Stimulated activated memory B cell treated with anti-CD40 and anti-IgM and Interleukin-4, amounts not matched to agents 10 μg/mL and 1 μg/mL and 100 μg/mL, for 72 hours (primary cell): ENCODE data around the gene RDH13.
"Not testable (repeated sequence)": the region's sequence is repeated elsewhere in the genome, so short reads cannot be mapped to it uniquely, and the experiment has no call there.

Experiments
- ATAC-seq: fragments of 150-1000 bp; cut with Tn5 transposase; 2 replicates; pipeline ENCODE4 v1.10.0; 2021
- H3K27ac Mint-ChIP-seq: one replicate; pipeline ENCODE4 v1.8.0; 2022; ENCODE audit warnings: mild to moderate bottlenecking, mixed read lengths
- H3K27me3 Mint-ChIP-seq: one replicate; pipeline ENCODE4 v1.8.0; 2022; ENCODE audit warnings: mixed read lengths
- H3K36me3 Mint-ChIP-seq: one replicate; pipeline ENCODE4 v1.8.0; 2022; ENCODE audit warnings: mixed read lengths
- H3K4me1 Mint-ChIP-seq: one replicate; pipeline ENCODE4 v1.8.0; 2022; ENCODE audit warnings: mixed read lengths
- H3K4me3 Mint-ChIP-seq: one replicate; pipeline ENCODE4 v1.8.0; 2022; ENCODE audit warnings: mild to moderate bottlenecking, moderate library complexity, mixed read lengths
- H3K9me3 Mint-ChIP-seq: one replicate; pipeline ENCODE4 v1.8.0; 2022; ENCODE audit warnings: mixed read lengths

RDH13 gene

GRCh38 chr19:55071129-55071502, 8.2 kb upstream of the RDH13 start:
- no peak for ATAC-seq
- no peaks in the 10 kb centered on the region for H3K36me3 Mint-ChIP-seq
- peaks cover 6% of the 10 kb centered on the region for H3K9me3 Mint-ChIP-seq
- peaks cover 99% of the 10 kb centered on the region for H3K27me3 Mint-ChIP-seq
- peaks cover 19% of the 10 kb centered on the region for H3K4me1 Mint-ChIP-seq
- H3K27ac Mint-ChIP-seq: no peak overlapping the region
- no peak overlapping the region for H3K4me3 Mint-ChIP-seq

- Mint-ChIP-seq H3K9me3 (peaks cover 6% of the 10 kb centered on the region), H3K4me1 (peaks cover 19% of the 10 kb centered on the region), H3K4me3 (no peak overlapping the region), H3K27ac (no peak overlapping the region), H3K27me3 (peaks cover 98% of the 10 kb centered on the region), H3K36me3 (no peaks in the 10 kb centered on the region)
- ATAC-seq: no peak
These were observed 7.6 kb upstream of the RDH13 start for GRCh38 chr19:55070466-55071128.

- H3K4me3 Mint-ChIP-seq: no peak overlapping the region
- H3K36me3 Mint-ChIP-seq: no peaks in the 10 kb centered on the region
- peaks cover 6% of the 10 kb centered on the region for H3K9me3 Mint-ChIP-seq
- peaks cover 91% of the 10 kb centered on the region for H3K27me3 Mint-ChIP-seq
- peaks cover 19% of the 10 kb centered on the region for H3K4me1 Mint-ChIP-seq
- ATAC-seq: no peak
- no peak overlapping the region for H3K27ac Mint-ChIP-seq
These were observed 6.9 kb upstream of the RDH13 start for GRCh38 chr19:55069865-55070197.

- peak overlapping the region; percentile 44 for H3K4me3 Mint-ChIP-seq
- peaks cover 19% of the 10 kb centered on the region for H3K4me1 Mint-ChIP-seq
- H3K36me3 Mint-ChIP-seq: no peaks in the 10 kb centered on the region
- H3K27me3 Mint-ChIP-seq: peaks cover 84% of the 10 kb centered on the region
- peak; percentile 54 for ATAC-seq
- H3K9me3 Mint-ChIP-seq: peaks cover 6% of the 10 kb centered on the region
- H3K27ac Mint-ChIP-seq: no peak overlapping the region
These were observed 6.3 kb upstream of the RDH13 start for GRCh38 chr19:55068950-55069864.

GRCh38 chr19:55067869-55068268, 4.9 kb upstream of the RDH13 start:
- no peak overlapping the region for H3K27ac Mint-ChIP-seq
- no peak for ATAC-seq
- peaks cover 19% of the 10 kb centered on the region for H3K4me1 Mint-ChIP-seq
- H3K9me3 Mint-ChIP-seq: peaks cover 4% of the 10 kb centered on the region
- no peaks in the 10 kb centered on the region for H3K36me3 Mint-ChIP-seq
- H3K4me3 Mint-ChIP-seq: no peak overlapping the region
- H3K27me3 Mint-ChIP-seq: peaks cover 71% of the 10 kb centered on the region

- ATAC-seq: no peak
- peaks cover 54% of the 10 kb centered on the region for H3K27me3 Mint-ChIP-seq
- H3K4me3 Mint-ChIP-seq: no peak overlapping the region
- peaks cover 27% of the 10 kb centered on the region for H3K4me1 Mint-ChIP-seq
- no peak overlapping the region for H3K27ac Mint-ChIP-seq
- peaks cover 4% of the 10 kb centered on the region for H3K9me3 Mint-ChIP-seq
- H3K36me3 Mint-ChIP-seq: no peaks in the 10 kb centered on the region
These were observed 3.3 kb upstream of the RDH13 start for GRCh38 chr19:55066107-55066709.

DNA sequence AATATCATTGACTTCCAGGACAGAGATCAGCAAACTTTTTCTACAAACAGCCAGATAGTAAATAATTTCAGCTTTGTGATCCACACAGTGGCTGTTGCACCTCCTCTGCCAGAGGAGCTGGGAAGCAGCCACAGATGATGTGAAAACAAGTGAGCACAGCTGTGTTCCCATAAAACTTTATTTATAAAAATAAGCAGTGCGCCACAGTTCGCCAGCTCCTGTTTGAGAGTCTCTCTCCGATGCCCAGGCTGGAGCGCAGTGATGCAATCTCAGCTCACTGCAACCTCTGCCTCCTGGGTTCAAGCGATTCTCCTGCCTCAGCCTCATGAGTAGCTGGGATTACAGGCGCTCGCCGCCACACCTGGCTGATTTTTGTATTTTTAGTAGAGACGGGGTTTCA, 2.6 kb upstream of the RDH13 start:
- not testable (repeated sequence) for H3K36me3 Mint-ChIP-seq, ATAC-seq, H3K9me3 Mint-ChIP-seq, H3K4me3 Mint-ChIP-seq, H3K27ac Mint-ChIP-seq
- H3K27me3 Mint-ChIP-seq: peaks cover 47% of the 10 kb centered on the region
- peaks cover 27% of the 10 kb centered on the region for H3K4me1 Mint-ChIP-seq

DNA sequence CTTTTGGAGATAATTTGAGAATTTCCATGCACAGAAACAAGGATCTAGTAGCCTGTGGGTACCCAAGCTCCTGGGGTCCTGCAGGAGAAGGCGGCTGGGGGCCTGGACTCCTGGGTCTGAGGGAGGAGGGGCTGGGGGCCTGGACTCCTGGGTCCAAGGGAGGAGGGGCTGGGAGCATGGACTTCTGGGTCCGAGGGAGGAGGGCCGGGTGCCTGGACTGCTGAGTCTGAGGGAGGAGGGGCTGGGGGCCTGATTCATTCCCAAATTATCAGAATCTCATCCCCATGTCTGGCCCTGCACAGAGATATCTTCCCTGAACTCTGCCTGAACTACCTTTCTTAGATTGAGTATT, 520 bp upstream of the RDH13 start:
- peak overlapping the region; percentile 90 for H3K4me3 Mint-ChIP-seq
- ATAC-seq: no peak
- H3K36me3 Mint-ChIP-seq: peaks cover 8% of the 10 kb centered on the region
- peaks cover 4% of the 10 kb centered on the region for H3K9me3 Mint-ChIP-seq
- peaks cover 16% of the 10 kb centered on the region for H3K4me1 Mint-ChIP-seq
- peaks cover 27% of the 10 kb centered on the region for H3K27me3 Mint-ChIP-seq
- no peak overlapping the region for H3K27ac Mint-ChIP-seq

- peaks cover 36% of the 10 kb centered on the region for H3K36me3 Mint-ChIP-seq
- H3K9me3 Mint-ChIP-seq, H3K27ac Mint-ChIP-seq, H3K4me1 Mint-ChIP-seq, ATAC-seq, H3K27me3 Mint-ChIP-seq, H3K4me3 Mint-ChIP-seq: not testable (repeated sequence)
These were observed 2.7 kb downstream of the RDH13 start for GRCh38 chr19:55060287-55060686.

DNA sequence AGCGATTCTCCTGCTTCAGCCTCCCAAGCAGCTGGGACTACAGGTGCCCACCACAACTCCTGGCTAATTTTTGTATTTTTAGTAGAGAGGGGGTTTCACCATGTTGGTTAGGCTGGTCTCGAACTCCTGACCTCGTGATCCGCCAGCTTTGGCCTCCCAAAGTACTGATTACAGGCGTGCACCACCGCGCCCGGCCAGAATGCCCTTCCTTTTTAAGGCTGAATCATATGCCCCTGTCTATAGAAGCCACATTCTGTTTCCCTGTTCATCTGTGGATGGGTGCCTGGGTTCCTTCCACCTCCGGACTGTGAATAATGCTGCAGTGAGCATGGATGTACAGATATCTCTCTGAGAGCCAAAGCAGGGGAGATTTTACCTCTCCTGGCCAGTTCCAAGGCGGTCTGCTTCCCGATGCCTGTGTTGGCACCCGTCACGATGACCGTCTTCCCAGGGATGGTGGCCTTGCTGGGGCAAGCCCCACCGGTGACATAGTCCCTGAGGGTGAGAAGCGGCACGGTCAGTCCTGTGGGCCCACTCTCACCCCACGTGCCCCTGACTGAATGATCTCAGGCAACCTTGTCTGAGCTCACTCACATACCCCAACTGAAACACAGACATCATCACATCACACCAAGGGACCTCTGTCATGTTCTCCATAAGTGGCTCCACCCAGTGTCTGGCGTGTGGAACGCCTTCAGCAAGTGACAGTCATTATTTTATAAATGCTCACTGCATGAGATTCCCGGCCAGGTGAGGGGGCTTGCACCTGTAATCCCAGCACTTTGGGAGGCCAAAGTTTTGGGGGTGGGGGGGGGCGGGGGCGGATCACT, 4.0 kb downstream of the RDH13 start:
- H3K36me3 Mint-ChIP-seq: peaks cover 37% of the 10 kb centered on the region
- no peak overlapping the region for H3K27ac Mint-ChIP-seq

GRCh38 chr19:55056827-55057226, 6.1 kb downstream of the RDH13 start:
- no peak overlapping the region for H3K27ac Mint-ChIP-seq
- no peak for ATAC-seq
- no peak overlapping the region for H3K4me3 Mint-ChIP-seq
- no peaks in the 10 kb centered on the region for H3K9me3 Mint-ChIP-seq
- H3K27me3 Mint-ChIP-seq: no peaks in the 10 kb centered on the region
- H3K36me3 Mint-ChIP-seq: peaks cover 55% of the 10 kb centered on the region
- peaks cover 1% of the 10 kb centered on the region for H3K4me1 Mint-ChIP-seq

More for the DNA sequence above, 4.0 kb downstream of the RDH13 start:
- Mint-ChIP-seq H3K4me3 (no peak overlapping the region), H3K4me1 (peaks cover 8% of the 10 kb centered on the region), H3K27me3 (no peaks in the 10 kb centered on the region), H3K9me3 (no peaks in the 10 kb centered on the region)
- no peak for ATAC-seq

DNA sequence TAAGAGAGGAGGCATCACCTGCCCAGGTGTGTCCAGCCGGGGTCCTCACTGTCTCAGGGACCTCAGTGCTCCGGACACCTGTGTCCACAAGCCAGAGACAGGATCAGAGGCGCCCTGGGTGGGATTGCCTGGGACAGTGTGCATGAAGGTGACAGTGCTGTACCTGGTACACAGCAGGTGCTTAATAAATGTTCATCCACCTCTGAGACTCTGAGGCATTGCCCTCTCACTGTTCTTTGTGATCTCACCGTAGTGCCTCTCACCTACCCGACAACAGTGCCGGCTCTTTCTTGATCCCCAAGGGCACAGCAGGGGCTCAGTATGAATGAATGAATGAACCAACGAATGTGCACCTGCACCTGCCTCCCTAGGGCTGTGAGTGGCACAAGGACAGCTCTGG, 9.2 kb downstream of the RDH13 start:
- H3K27me3 Mint-ChIP-seq: no peaks in the 10 kb centered on the region
- H3K36me3 Mint-ChIP-seq: peaks cover 70% of the 10 kb centered on the region

GRCh38 chr19:55050749-55051532, 12.0 kb downstream of the RDH13 start:
- Mint-ChIP-seq H3K9me3 (no peaks in the 10 kb centered on the region), H3K4me3 (no peak overlapping the region), H3K27ac (no peak overlapping the region), H3K4me1 (no peaks in the 10 kb centered on the region), H3K36me3 (peaks cover 67% of the 10 kb centered on the region), H3K27me3 (no peaks in the 10 kb centered on the region)
- no peak for ATAC-seq

More for the DNA sequence above, 9.2 kb downstream of the RDH13 start:
- Mint-ChIP-seq H3K4me3 (no peak overlapping the region), H3K9me3 (no peaks in the 10 kb centered on the region), H3K4me1 (no peaks in the 10 kb centered on the region), H3K27ac (no peak overlapping the region)
- ATAC-seq: no peak

GRCh38 chr19:55048446-55048845, 14.5 kb downstream of the RDH13 start:
- Mint-ChIP-seq H3K9me3 (no peaks in the 10 kb centered on the region), H3K27me3 (no peaks in the 10 kb centered on the region), H3K27ac (no peak overlapping the region), H3K4me3 (no peak overlapping the region), H3K4me1 (no peaks in the 10 kb centered on the region), H3K36me3 (peaks cover 71% of the 10 kb centered on the region)
- ATAC-seq: no peak
